Epithelial cell of prostate (primary cell): Measurements from ENCODE around the gene MDH1B.
"Not testable (repeated sequence)": the region's sequence is repeated elsewhere in the genome, so short reads cannot be mapped to it uniquely, and the experiment has no call there.

Experiments
- DNase-seq: peaks from one replicate; pipeline ENCODE4 v3.0.0-alpha.2; 2011; ENCODE audit warnings: low read depth, low spot score
- H3K27ac ChIP-seq: fragments of 450-650 bp; 2 replicates; pipeline ENCODE4 v1.5.1; 2017; ENCODE audit warnings: mild to moderate bottlenecking

Gene MDH1B

GRCh38 chr2:206765242-206766056 lies at the start of gene MDH1B, which contains the start of gene FASTKD2:
TSS of gene MDH1B (minus strand) at chr2:206765328. CDS start at chr2:206765271, 57 bp downstream.
TSS of gene FASTKD2 (plus strand) at chr2:206765606. CDS start at chr2:206766694, 1,088 bp downstream.
- peak; percentile 88 for DNase-seq
- H3K27ac ChIP-seq, result peak within 1 kb of the TSS; percentile 89

DNA sequence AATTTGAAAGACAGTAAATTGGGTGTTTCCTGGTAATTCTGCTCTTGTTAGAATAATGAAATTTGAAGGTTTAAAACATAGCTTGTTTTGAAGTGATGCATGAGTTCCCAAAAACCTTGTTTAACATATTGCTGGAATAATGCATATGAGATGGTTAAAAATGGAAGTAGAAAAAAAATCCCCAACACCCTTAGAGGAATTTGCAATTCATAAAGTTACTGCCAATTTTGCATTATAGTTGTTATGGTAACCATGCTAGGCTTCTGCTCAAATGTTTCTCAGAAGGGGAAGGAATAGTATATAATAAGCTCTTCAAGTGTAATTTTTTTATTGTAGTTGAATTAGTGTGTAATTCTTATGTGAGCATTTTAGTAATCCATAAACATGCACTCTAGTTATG lies 49.4 kb upstream of the MDH1B start:
- no peak for DNase-seq
- no peak overlapping the region for H3K27ac ChIP-seq

DNA sequence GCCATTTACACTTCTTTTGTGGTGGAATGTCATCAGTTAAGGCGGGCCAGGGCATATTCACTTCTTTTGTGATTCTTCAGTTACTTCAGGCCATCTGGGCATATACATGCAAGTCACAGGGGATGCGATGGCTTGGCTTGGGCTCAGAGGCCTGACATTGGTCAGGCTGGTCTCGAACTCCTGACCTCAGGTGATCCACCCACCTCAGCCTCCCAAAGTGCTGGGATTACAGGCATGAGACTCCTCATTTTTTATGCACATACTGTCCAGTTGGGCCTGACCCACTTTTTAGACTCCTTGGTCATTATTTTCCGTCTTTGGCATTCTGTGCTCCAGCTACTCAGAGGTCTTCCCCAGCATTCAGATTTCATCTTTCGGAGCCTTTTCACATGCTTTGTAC lies 47.3 kb upstream of the MDH1B start:
- DNase-seq, H3K27ac ChIP-seq: not testable (repeated sequence)

DNA sequence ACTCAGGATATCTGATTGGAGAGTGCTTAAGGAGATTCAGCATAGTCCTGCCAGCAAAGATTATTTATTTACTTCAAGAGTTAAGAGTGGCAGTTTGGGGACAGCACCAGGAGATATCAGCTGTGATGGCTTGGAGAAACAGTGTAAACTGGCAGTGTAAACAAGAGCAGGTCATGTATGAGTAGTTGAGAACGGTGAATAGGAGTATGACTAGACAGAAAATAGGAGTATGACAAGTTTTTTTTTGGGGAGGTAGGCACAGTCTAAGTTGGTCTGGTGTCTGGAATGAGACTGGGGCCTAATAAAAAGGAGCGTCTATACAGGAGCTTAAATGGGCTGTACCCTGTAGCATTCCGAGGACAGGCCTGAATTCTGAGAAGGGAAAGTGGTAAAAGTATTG lies 42.5 kb upstream of the MDH1B start:
- DNase-seq, result not testable (repeated sequence)

DNA sequence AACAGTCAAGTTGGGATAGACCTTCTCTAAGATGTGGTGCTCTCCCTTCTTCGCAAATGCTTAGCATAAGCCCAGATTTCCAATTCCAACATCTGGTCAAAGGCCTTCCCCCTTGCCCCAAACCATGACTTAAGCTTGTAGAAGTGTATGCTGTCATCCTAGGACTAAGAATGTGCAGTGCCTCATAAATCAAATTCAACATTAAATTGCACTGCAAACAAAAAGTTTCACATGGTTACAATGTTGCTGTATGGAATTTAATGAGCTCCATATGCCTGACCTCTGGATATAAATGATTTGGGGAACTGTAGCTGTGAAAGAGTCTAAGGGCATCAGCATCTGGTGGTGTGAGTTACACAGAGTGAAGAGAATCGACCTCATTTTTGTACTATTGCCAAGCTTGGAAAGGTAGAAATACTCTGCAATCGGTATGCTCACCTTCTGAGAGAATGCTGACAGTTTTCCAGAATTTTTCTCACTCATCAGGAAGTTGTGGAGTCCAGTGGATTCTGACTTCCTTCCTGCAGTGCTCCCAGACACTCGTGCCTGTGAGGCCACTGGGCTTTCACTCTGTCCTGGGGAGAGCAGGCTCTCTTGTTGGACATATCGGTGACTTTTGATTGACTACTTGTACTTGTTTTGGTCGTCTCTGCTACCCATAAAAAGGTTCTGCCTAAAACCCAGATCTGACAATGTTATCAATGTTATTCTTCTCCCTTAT lies 40.9 kb upstream of the MDH1B start:
- H3K27ac ChIP-seq, result no peak overlapping the region
- DNase-seq, result no peak

More for the DNA sequence above, 42.5 kb upstream of the MDH1B start:
- not testable (repeated sequence) for H3K27ac ChIP-seq

DNA sequence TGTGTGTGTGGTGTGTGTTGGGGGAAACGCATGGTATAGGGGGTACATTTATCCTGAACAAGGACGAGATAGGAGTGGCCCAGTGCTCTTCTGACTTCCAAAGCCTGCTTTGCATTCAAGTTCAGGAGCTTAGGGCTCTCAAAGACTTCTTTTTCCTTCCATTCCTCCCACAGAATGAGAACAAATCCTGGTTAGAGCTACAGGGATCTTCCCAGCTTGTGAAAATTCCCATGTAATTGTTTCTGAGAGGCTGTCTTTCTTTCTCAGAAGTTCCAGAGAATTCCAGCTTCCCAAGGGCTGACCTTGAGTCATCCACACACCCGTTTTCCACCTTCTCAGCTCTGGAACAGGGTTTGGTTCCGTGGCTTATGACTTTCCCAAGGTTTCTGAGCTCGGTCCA lies 39.2 kb upstream of the MDH1B start:
- no peak for DNase-seq
- no peak overlapping the region for H3K27ac ChIP-seq

DNA sequence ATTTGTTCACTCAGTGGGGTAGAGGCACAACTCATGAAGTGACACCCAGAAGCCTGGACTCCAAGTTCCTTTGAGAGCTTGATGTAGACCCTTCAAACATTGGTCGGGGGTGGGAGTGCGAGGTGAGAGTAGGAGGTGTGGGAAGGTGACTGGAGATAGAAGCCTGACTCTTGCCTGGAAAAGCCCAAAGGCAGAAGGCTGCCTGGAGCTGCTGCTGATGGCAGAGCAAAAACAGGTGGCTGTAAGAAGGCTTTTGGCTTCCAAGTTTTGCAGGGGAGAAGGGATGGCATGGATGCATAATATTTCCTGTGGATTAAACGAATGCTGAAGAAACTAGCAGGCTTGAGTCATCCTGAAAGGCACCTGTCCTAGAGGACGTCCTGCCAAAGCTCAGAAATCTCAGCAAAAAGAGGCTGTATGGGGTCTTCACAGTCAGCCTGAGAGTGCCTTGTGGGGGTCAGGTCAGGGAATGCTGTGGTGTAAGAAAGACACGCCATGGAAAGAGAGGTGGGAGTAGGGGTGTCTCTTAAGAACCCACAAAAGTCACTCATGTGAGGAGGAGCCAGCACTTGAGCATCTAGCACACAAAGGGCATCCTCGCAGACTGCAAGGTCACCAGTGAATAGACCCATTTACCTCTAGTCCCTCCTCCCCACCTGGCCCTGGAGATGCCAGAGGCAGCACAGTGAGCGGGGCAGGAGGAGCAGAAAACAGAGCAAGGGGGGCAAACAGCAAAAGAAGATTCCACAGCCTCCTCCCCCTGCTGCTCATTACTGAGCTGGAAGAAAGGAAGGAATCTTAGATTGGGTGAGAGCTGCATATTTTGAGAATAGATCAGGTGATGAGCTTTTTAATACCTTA lies 37.8 kb upstream of the MDH1B start:
- no peak overlapping the region for H3K27ac ChIP-seq
- no peak for DNase-seq

- DNase-seq, result no peak
- H3K27ac ChIP-seq, result no peak overlapping the region
Measured at GRCh38 chr2:206801418-206802189, 36.5 kb upstream of the MDH1B start.

- no peak for DNase-seq
- H3K27ac ChIP-seq, result no peak overlapping the region
Measured at GRCh38 chr2:206800506-206801417, 35.6 kb upstream of the MDH1B start.

DNA sequence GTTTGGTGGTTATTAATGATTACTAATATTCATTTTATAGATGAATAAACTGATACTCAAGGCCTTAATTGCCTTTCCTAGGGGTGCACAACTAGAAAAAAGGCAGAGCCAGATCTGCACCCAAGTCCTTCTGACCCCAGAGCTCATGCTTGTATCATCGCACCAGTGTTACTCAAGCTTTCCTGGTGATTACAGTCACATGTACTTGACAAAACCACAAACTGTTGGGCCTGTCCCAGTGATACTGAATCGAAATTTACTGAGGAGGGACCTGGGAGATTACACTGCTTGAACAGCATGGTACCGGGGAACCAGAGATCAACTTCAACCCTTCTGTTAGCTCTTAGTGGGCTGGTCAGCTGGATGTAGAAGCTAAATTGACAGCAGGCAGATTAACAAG lies 34.0 kb upstream of the MDH1B start:
- H3K27ac ChIP-seq, result no peak overlapping the region
- no peak for DNase-seq

- H3K27ac ChIP-seq, result no peak overlapping the region
- DNase-seq, result no peak
Measured at GRCh38 chr2:206798000-206798399, 32.9 kb upstream of the MDH1B start.

GRCh38 chr2:206797376-206797775 lies 32.2 kb upstream of the MDH1B start:
- no peak overlapping the region for H3K27ac ChIP-seq
- no peak for DNase-seq

- DNase-seq, result no peak
Measured at GRCh38 chr2:206792645-206793044, 27.5 kb upstream of the MDH1B start.

GRCh38 chr2:206790311-206790935 lies 25.3 kb upstream of the MDH1B start:
- DNase-seq, result no peak

More at GRCh38 chr2:206792645-206793044, 27.5 kb upstream of the MDH1B start:
- H3K27ac ChIP-seq, result no peak overlapping the region

DNA sequence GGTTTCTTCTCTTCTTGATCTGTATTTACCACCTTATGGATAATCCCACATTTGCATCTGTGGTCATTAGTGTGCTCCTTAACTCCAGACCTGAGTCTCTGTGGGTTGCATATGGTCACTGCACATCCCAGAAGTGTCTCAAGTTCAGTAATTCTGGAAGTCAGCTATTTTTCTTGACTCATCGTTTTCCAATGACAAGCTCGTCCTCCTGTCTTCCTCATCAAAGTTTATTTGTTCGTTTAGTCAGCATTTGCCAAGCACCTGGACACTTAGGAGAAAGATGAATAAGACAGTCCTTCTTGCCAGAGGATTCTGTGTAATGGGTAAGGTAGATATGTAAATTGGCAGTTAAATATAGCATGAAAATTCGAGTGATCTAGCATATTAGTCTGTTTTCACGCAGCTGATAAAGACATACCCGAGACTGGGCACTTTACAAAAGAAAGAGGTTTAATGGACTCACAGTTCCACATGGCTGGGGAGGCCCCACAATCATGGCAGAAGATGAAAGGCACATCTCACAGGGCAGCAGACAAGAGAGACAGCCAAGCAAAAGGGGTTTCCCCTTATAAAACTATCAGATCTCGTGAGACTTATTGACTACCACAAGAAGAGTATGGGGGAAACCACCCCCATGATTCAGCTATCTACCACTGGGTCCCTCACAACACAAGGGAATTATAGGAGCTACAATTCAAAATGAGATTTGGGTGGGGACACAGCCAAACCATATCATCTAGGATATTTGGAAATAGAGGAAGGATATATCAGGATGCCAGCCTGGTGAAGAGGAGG lies 19.6 kb upstream of the MDH1B start:
- no peak for DNase-seq
- H3K27ac ChIP-seq, result no peak overlapping the region

More at GRCh38 chr2:206790311-206790935, 25.3 kb upstream of the MDH1B start:
- no peak overlapping the region for H3K27ac ChIP-seq

DNA sequence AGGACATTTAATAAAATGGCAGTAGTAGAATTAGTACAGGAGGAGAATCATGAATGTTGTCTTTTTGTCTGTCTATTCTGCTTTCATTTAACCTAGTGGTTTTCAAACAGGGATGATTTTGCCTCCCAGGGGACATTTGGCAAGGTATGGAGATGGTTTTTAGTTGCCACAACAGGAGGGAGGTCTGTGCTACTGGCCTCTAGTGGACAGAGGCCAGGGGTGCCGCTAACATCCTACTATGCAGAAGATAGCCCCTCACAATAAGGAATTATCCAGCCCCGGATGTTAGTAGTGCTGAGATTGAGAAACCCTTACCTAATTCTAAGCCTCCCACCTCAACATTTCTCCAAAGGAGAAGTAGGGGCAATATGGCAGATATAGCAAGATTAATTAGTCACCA lies 18.6 kb upstream of the MDH1B start:
- H3K27ac ChIP-seq, result no peak overlapping the region
- no peak for DNase-seq

GRCh38 chr2:206780671-206781070 lies 15.5 kb upstream of the MDH1B start:
- H3K27ac ChIP-seq, result no peak overlapping the region
- DNase-seq, result no peak
